Lower leg skin (tissue), 3 donors: ENCODE data around the gene C15orf39.

ENCODE experiments used
- POLR2A ChIP-seq, 2 donors: fragments of 450-650 bp; IDR thresholded peaks; one replicate each; pipeline ENCODE4 v1.6.1; 2016 to 2017; ENCODE audit warnings: antibody characterized with exemption in 2 of 2, mild to moderate bottlenecking in 1 of 2, moderate library complexity in 1 of 2
- TF ChIP-seq, protein P1 (sequence below), 3 donors: fragments of 450-650 bp; IDR thresholded peaks; one replicate each; pipeline ENCODE4 v1.5.1; 2016; ENCODE audit warnings: antibody characterized with exemption in 3 of 3, mild to moderate bottlenecking in 3 of 3, moderate library complexity in 2 of 3

- TF ChIP-seq, protein P1, sequence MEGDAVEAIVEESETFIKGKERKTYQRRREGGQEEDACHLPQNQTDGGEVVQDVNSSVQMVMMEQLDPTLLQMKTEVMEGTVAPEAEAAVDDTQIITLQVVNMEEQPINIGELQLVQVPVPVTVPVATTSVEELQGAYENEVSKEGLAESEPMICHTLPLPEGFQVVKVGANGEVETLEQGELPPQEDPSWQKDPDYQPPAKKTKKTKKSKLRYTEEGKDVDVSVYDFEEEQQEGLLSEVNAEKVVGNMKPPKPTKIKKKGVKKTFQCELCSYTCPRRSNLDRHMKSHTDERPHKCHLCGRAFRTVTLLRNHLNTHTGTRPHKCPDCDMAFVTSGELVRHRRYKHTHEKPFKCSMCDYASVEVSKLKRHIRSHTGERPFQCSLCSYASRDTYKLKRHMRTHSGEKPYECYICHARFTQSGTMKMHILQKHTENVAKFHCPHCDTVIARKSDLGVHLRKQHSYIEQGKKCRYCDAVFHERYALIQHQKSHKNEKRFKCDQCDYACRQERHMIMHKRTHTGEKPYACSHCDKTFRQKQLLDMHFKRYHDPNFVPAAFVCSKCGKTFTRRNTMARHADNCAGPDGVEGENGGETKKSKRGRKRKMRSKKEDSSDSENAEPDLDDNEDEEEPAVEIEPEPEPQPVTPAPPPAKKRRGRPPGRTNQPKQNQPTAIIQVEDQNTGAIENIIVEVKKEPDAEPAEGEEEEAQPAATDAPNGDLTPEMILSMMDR (IDR thresholded peaks at IDR 0.05): no peak
- TF ChIP-seq POLR2A (IDR thresholded peaks at IDR 0.05): no peak
Measured at GRCh38 chr15:75163150-75163564, 38.5 kb upstream of the C15orf39 start.
